ENCODE results near the gene MEA1.

MEA1 gene

GRCh38 chr6:43013843-43014433, at the start of gene MEA1, which contains the start of gene KLHDC3:
TSS of gene MEA1 (minus strand) at chr6:43013946. CDS start at chr6:43013813, 133 bp downstream.
TSS of gene KLHDC3 (plus strand) at chr6:43014249. CDS start at chr6:43017193, 2,944 bp downstream.
- Histone ChIP-seq H3K4me3 (ENCODE audit: low read depth in 1 of 2, low read length in 1 of 2) (peak within 1 kb of the TSS; percentile 79 to 86), H3K27ac (peak within 1 kb of the TSS; percentile 82), H3K4me1 (ENCODE audit: control insufficient read depth in 1 of 2, insufficient read depth in 1 of 2, low read depth in 1 of 2, low read length in 1 of 2) (peaks cover 31 to 33% of the 10 kb centered on the region in 2 experiments), H3K9me3 (no peaks in the 10 kb centered on the region), H3K36me3 (peaks cover 54% of the 10 kb centered on the region), H3K27me3 (no peaks in the 10 kb centered on the region)
- TF ChIP-seq, protein P1, sequence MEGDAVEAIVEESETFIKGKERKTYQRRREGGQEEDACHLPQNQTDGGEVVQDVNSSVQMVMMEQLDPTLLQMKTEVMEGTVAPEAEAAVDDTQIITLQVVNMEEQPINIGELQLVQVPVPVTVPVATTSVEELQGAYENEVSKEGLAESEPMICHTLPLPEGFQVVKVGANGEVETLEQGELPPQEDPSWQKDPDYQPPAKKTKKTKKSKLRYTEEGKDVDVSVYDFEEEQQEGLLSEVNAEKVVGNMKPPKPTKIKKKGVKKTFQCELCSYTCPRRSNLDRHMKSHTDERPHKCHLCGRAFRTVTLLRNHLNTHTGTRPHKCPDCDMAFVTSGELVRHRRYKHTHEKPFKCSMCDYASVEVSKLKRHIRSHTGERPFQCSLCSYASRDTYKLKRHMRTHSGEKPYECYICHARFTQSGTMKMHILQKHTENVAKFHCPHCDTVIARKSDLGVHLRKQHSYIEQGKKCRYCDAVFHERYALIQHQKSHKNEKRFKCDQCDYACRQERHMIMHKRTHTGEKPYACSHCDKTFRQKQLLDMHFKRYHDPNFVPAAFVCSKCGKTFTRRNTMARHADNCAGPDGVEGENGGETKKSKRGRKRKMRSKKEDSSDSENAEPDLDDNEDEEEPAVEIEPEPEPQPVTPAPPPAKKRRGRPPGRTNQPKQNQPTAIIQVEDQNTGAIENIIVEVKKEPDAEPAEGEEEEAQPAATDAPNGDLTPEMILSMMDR (IDR thresholded peaks at IDR 0.05) = no peak

DNA sequence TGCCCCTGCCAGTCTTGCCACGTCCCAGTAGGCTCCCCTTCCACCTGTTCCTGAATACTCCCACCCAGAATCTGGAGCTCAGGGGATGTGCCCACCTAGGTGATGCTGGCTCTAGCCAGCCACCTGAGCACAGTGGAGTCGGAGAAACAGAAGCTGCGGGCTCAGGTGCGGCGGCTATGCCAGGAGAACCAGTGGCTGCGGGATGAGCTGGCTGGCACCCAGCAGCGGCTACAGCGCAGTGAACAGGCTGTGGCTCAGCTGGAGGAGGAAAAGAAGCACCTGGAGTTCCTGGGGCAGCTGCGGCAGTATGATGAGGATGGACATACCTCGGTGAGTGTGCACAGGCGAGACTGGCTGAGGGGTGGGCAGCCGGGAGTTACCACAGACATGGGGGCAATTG, 49.1 kb upstream of the MEA1 start:
- Histone ChIP-seq H3K27ac (no peak overlapping the region), H3K9me3 (no peaks in the 10 kb centered on the region), H3K4me3 (ENCODE audit: low read depth in 1 of 2, low read length in 1 of 2) (no peak overlapping the region), H3K27me3 (no peaks in the 10 kb centered on the region), H3K36me3 (peaks cover 27% of the 10 kb centered on the region), H3K4me1 (ENCODE audit: control insufficient read depth in 1 of 2, insufficient read depth in 1 of 2, low read depth in 1 of 2, low read length in 1 of 2) (peaks cover 17 to 19% of the 10 kb centered on the region in 2 experiments)
- TF ChIP-seq, protein P1 (IDR thresholded peaks at IDR 0.05) = no peak

- Histone ChIP-seq H3K4me1 (ENCODE audit: control insufficient read depth in 1 of 2, insufficient read depth in 1 of 2, low read depth in 1 of 2, low read length in 1 of 2) (peaks cover 17 to 19% of the 10 kb centered on the region in 2 experiments), H3K36me3 (peaks cover 27% of the 10 kb centered on the region), H3K27me3 (no peaks in the 10 kb centered on the region), H3K9me3 (no peaks in the 10 kb centered on the region), H3K4me3 (ENCODE audit: low read depth in 1 of 2, low read length in 1 of 2) (no peak overlapping the region), H3K27ac (no peak overlapping the region)
- TF ChIP-seq, protein P1 (IDR thresholded peaks at IDR 0.05) = no peak
Observed at GRCh38 chr6:43061861-43062260, 48.1 kb upstream of the MEA1 start.

- H3K4me1 ChIP-seq (ENCODE audit: control insufficient read depth in 1 of 2, insufficient read depth in 1 of 2, low read depth in 1 of 2, low read length in 1 of 2) = peaks cover 17 to 19% of the 10 kb centered on the region in 2 experiments
- no peak overlapping the region for H3K27ac ChIP-seq
- no peak overlapping the region for H3K4me3 ChIP-seq (ENCODE audit: low read depth in 1 of 2, low read length in 1 of 2)
- H3K27me3 ChIP-seq = no peaks in the 10 kb centered on the region
- TF ChIP-seq, protein P1 (IDR thresholded peaks at IDR 0.05) = no peak
- H3K9me3 ChIP-seq = no peaks in the 10 kb centered on the region
- peaks cover 23% of the 10 kb centered on the region for H3K36me3 ChIP-seq
Observed at GRCh38 chr6:43060755-43061633, 47.2 kb upstream of the MEA1 start.

DNA sequence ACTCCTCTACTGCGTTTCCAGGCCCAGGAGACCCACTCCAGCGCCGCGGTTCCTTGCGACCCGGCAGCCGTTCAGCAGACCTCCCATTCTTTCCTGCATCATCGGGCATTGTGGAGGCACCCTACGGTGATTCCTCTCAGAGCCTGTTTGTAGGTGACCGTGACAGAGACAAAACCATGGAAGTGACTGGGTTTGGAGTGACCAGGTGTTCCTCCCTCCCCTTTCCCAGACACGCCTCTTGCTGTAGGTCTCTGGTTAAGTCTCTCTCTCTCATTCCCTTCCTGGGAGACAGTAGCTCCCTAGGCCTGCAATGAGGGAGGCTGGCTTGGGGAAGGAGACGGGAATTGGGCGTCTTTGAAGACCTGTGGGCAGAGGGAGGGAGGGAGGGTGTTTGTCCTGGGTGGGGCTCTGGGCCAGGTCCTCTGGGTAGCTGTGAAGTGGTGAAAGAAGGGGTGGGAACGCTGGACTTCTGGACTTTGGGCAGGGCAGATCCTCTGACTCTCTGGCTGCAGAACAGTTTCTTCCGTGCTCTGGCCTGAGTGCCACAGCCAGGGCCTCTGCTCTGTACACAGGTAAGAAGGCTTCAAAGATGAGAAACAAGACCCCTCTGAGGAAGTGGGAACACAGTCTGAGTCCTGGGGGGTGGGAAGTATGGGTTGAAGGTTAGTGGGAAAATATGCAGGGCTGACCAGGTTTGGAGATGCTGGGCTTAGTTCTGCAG, 46.4 kb upstream of the MEA1 start:
- H3K9me3 ChIP-seq = no peaks in the 10 kb centered on the region
- H3K27me3 ChIP-seq = no peaks in the 10 kb centered on the region
- peak overlapping the region; percentile 90 to 95 for H3K4me3 ChIP-seq (ENCODE audit: low read depth in 1 of 2, low read length in 1 of 2)
- TF ChIP-seq, protein P1 (IDR thresholded peaks at IDR 0.05) = no peak
- peaks cover 15% of the 10 kb centered on the region for H3K36me3 ChIP-seq
- H3K27ac ChIP-seq = peak overlapping the region; percentile 90
- peaks cover 17 to 19% of the 10 kb centered on the region in 2 experiments for H3K4me1 ChIP-seq (ENCODE audit: control insufficient read depth in 1 of 2, insufficient read depth in 1 of 2, low read depth in 1 of 2, low read length in 1 of 2)

Measured in neutrophil (primary cell).